Activated CD4-positive, alpha-beta T cell treated with anti-CD3 and anti-CD28 coated beads, Interleukin-2, amount 50 U/mL, for 4 hours (primary cell): ENCODE measurements around the gene STK4.

Source experiments
- DNase-seq, 2 experiments: peaks; one replicate each; pipeline ENCODE4 v3.0.0-alpha.2; 2020

STK4 gene

GRCh38 chr20:45091366-45091765 is 125.1 kb downstream of the STK4 start:
- no peak for DNase-seq

- no peak for DNase-seq
These were observed 126.6 kb downstream of the STK4 start for GRCh38 chr20:45092898-45093297.

GRCh38 chr20:45094201-45094600 is 127.9 kb downstream of the STK4 start:
- no peak for DNase-seq

- DNase-seq: no peak
These were observed 128.7 kb downstream of the STK4 start for GRCh38 chr20:45094864-45095574.

GRCh38 chr20:45095805-45096238 is 129.5 kb downstream of the STK4 start:
- peak; percentile 44 to 57 for DNase-seq

GRCh38 chr20:45096781-45097180 is 130.5 kb downstream of the STK4 start:
- DNase-seq: no peak

GRCh38 chr20:45097485-45098102 is 131.3 kb downstream of the STK4 start:
- peak in 1 of 2 experiments; percentile 21 for DNase-seq

GRCh38 chr20:45098103-45098773 is 131.9 kb downstream of the STK4 start:
- DNase-seq: no peak

GRCh38 chr20:45100563-45101245 is 134.4 kb downstream of the STK4 start, which contains the start of gene KCNS1:
Gene KCNS1 (minus strand): TSS chr20:45101127. CDS start chr20:45099236, 1,891 bp downstream.
- DNase-seq: no peak

GRCh38 chr20:45101333-45101850 is 135.1 kb downstream of the STK4 start:
- no peak for DNase-seq

GRCh38 chr20:45103072-45103471 is 136.8 kb downstream of the STK4 start:
- DNase-seq: no peak

GRCh38 chr20:45104786-45105185 is 138.5 kb downstream of the STK4 start:
- DNase-seq: no peak

GRCh38 chr20:45105317-45105716 is 139.0 kb downstream of the STK4 start:
- no peak for DNase-seq

GRCh38 chr20:45109634-45110033 is 143.3 kb downstream of the STK4 start:
- no peak for DNase-seq

- DNase-seq: no peak
These were observed 144.0 kb downstream of the STK4 start for GRCh38 chr20:45110301-45110700.

- no peak for DNase-seq
These were observed 145.0 kb downstream of the STK4 start for GRCh38 chr20:45111285-45111684.

- no peak for DNase-seq
These were observed 145.6 kb downstream of the STK4 start for GRCh38 chr20:45111799-45112471.

- DNase-seq: no peak
These were observed 146.4 kb downstream of the STK4 start for GRCh38 chr20:45112754-45113153.

GRCh38 chr20:45113865-45114264 is 147.6 kb downstream of the STK4 start:
- no peak for DNase-seq

GRCh38 chr20:45114465-45115385 is 148.4 kb downstream of the STK4 start, which contains the start of gene WFDC5:
Gene WFDC5 (minus strand): TSS chr20:45115174. CDS start chr20:45115083, 91 bp downstream.
- DNase-seq: no peak

- DNase-seq: no peak
These were observed 149.1 kb downstream of the STK4 start for GRCh38 chr20:45115386-45115774.
